Urinary bladder (tissue), 4 donors: Measurements from ENCODE around the gene COG1. TPM values are rescaled to one million over a fixed set of nuclear protein-coding genes. Genes with fewer than 3 reads are reported as not detected.

Experiments used
- DNase-seq: peaks from one replicate; pipeline ENCODE4 v3.0.0-alpha.2; 2015; ENCODE audit errors: extremely low spot score
- H3K27ac ChIP-seq: one replicate; pipeline ENCODE4 v1.5.1; 2013; ENCODE audit warnings: low read depth, mild to moderate bottlenecking, moderate library complexity
- H3K36me3 ChIP-seq: one replicate; pipeline ENCODE4 v1.6.1; 2013; ENCODE audit warnings: mild to moderate bottlenecking, moderate library complexity; ENCODE audit not compliant: insufficient read depth
- H3K4me1 ChIP-seq: one replicate; pipeline ENCODE4 v1.6.1; 2013; ENCODE audit warnings: mild to moderate bottlenecking, moderate library complexity; ENCODE audit not compliant: insufficient read depth
- H3K4me3 ChIP-seq: one replicate; pipeline ENCODE4 v1.5.1; 2013; ENCODE audit warnings: low read depth, low read length
- WGBS: extraction: QIAGEN DNeasy Blood & Tissue Kit; methylation state at CpG from one replicate; pipeline ENCODE4 v1.1.7; 2013; 5-methylcytosine and 5-hydroxymethylcytosine counted together
- polyA plus RNA-seq: library from polyadenylated mRNA; stranded (reverse); fragments of 200-250 nt; gene quantifications from one replicate; pipeline ENCODE4 v1.2.3, GENCODE V29; 2013
- total RNA-seq: library from RNA; depleted of rRNA; stranded (reverse); fragments of >200 nt; gene quantifications from one replicate; pipeline ENCODE4 v1.2.3, GENCODE V29; 2014
- donor health status: healthy with polysubstance abuse.
- donor health status: healthy.

COG1 gene
- total and polyA plus RNA-seq, 2 donors = 19.1 to 27.0 TPM

- peaks cover 2% of the 10 kb centered on the region for H3K36me3 ChIP-seq
- H3K4me1 ChIP-seq = no peaks in the 10 kb centered on the region
- no peak overlapping the region for H3K27ac ChIP-seq
- no peak overlapping the region for H3K4me3 ChIP-seq
- DNase-seq = no peak
- WGBS = 96% methylated on average over 9 of the region's 9 CpGs
Measured at GRCh38 chr17:73198201-73198929, 5.5 kb downstream of the COG1 start.

DNA sequence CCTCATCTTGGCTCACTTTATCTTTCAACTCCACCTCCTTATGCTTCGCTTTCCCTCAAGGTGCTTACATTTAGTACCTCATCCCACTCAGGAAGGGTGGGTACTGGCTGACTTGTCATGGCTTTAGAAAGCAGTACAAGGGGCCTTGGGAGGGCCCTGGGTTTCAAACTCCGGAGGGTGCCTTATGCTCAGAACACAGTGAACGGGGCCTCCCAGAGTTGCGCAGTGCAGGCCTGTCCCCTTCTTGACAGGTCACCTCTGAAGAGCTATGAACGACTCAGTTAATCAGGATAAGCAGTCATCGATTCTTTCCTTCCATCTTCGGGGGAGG lies 6.0 kb downstream of the COG1 start:
- Histone ChIP-seq H3K27ac (no peak overlapping the region), H3K36me3 (peaks cover 2% of the 10 kb centered on the region)
- WGBS = 94% methylated on average over 7 of the region's 7 CpGs

DNA sequence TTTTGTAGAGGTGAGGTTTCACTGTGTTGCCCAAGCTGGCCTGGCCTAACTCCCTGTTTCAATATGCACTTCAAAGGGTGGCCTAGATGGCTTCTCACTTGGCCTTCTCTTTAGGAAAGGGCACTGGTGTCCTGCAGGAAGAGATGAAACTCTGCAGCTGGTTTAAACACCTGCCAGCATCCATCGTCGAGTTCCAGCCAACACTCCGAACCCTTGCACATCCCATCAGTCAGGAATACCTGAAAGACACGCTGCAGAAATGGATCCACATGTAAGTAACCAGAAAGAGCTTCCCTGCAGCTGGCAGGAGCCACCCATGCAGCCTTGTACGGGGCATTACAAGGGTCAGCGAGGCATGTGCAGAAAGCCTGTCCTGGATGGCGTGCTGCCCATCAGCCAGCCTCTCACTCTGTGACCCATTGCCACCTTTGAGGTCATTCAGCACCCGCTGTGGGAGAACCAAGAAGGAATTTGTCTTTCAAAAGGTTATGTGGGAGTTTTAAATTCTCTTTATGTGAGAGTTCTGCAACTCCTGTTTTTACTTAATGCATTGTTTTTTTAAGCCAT lies 7.0 kb downstream of the COG1 start:
- DNase-seq = no peak
- Histone ChIP-seq H3K36me3 (peaks cover 2% of the 10 kb centered on the region), H3K4me1 (no peaks in the 10 kb centered on the region), H3K27ac (no peak overlapping the region), H3K4me3 (no peak overlapping the region)
- 94% methylated on average over 8 of the region's 8 CpGs for WGBS

More for the DNA sequence above, 6.0 kb downstream of the COG1 start:
- H3K4me1 ChIP-seq = no peaks in the 10 kb centered on the region
- no peak overlapping the region for H3K4me3 ChIP-seq
- DNase-seq = no peak

GRCh38 chr17:73200476-73200875 lies 7.6 kb downstream of the COG1 start:
- 86% methylated on average over 10 of the region's 10 CpGs for WGBS
- Histone ChIP-seq H3K4me1 (no peaks in the 10 kb centered on the region), H3K4me3 (no peak overlapping the region), H3K36me3 (peaks cover 2% of the 10 kb centered on the region), H3K27ac (no peak overlapping the region)
- no peak for DNase-seq

GRCh38 chr17:73201215-73202069 lies 8.6 kb downstream of the COG1 start:
- peaks cover 2% of the 10 kb centered on the region for H3K36me3 ChIP-seq
- WGBS = 79% methylated on average over 19 of the region's 19 CpGs
- H3K4me1 ChIP-seq = no peaks in the 10 kb centered on the region
- H3K27ac ChIP-seq = no peak overlapping the region
- no peak for DNase-seq
- no peak overlapping the region for H3K4me3 ChIP-seq

- 32% methylated on average over 8 of the region's 8 CpGs for WGBS
- H3K36me3 ChIP-seq = peaks cover 2% of the 10 kb centered on the region
- H3K4me3 ChIP-seq = no peak overlapping the region
- DNase-seq = no peak
- no peaks in the 10 kb centered on the region for H3K4me1 ChIP-seq
- H3K27ac ChIP-seq = no peak overlapping the region
Measured at GRCh38 chr17:73203135-73203787, 10.4 kb downstream of the COG1 start.

DNA sequence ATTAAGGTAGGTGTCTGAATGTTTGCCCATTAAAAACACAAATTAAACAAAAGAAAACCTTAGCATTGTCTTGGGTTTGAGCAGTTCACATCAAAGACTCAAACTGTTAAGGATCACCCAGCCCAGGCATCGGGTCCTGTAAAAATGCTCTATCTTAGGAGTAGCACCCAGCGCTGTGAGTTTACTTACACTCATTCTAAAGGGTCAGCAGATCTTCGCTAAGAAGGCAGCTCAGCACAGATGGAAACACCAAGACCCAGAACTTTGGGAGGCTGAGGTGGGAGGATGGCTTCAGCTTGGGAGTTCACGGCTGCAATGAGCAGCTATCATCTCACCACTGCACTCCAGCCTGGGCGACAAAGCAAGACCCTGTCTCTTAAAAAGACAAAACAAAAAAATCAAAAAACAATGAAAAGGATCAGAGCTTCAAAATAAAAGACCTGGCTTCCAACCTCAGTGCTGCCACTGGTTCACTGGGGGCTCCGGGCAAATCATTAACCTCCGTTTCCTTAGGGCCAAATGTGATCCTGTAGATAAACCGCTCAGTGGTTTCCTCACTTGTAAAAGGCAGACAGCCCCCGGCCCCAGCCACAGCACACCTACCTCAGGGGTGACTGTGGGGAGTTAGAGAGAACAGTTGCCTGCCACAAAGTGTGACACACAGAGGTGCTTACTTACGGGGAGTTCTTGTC lies 11.1 kb downstream of the COG1 start:
- DNase-seq = no peak
- Histone ChIP-seq H3K36me3 (peaks cover 2% of the 10 kb centered on the region), H3K27ac (no peak overlapping the region), H3K4me1 (no peaks in the 10 kb centered on the region), H3K4me3 (no peak overlapping the region)
- WGBS = 69% methylated on average over 10 of the region's 10 CpGs

DNA sequence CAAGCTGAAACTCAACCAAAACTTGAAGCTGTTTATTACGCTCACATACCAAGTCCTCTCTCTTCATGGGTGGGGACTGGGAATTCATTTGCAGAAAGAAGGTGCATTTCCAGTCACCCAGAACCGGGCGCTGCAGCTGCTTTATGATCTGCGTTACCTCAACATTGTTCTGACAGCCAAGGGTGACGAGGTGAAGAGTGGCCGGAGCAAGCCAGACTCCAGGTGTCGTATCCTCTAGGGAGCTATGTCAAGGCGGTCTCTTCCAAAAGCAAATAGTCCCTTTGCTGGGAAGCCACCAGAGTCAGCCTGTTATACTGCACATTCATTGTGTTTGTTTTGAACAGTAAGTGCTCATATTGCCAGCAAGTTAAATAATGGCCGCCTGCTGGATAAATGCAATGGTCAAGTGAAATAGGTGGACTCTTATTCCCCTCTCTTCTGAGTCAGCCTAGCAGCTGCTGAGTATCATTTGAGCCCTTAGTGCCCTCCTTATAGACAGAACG lies 12.7 kb downstream of the COG1 start:
- Histone ChIP-seq H3K4me3 (no peak overlapping the region), H3K36me3 (no peaks in the 10 kb centered on the region), H3K4me1 (no peaks in the 10 kb centered on the region), H3K27ac (no peak overlapping the region)
- WGBS = 79% methylated on average over 10 of the region's 10 CpGs
- DNase-seq = no peak

GRCh38 chr17:73208139-73208827 lies 15.4 kb downstream of the COG1 start:
- no peaks in the 10 kb centered on the region for H3K4me1 ChIP-seq
- H3K4me3 ChIP-seq = no peak overlapping the region
- H3K36me3 ChIP-seq = no peaks in the 10 kb centered on the region
- no peak for DNase-seq
- no peak overlapping the region for H3K27ac ChIP-seq
- 85% methylated on average over 16 of the region's 16 CpGs for WGBS

- DNase-seq = no peak
- WGBS = 92% methylated on average over 13 of the region's 13 CpGs
- no peak overlapping the region for H3K27ac ChIP-seq
- no peaks in the 10 kb centered on the region for H3K4me1 ChIP-seq
- no peak overlapping the region for H3K4me3 ChIP-seq
- no peaks in the 10 kb centered on the region for H3K36me3 ChIP-seq
Measured at GRCh38 chr17:73209436-73209835, 16.6 kb downstream of the COG1 start.

DNA sequence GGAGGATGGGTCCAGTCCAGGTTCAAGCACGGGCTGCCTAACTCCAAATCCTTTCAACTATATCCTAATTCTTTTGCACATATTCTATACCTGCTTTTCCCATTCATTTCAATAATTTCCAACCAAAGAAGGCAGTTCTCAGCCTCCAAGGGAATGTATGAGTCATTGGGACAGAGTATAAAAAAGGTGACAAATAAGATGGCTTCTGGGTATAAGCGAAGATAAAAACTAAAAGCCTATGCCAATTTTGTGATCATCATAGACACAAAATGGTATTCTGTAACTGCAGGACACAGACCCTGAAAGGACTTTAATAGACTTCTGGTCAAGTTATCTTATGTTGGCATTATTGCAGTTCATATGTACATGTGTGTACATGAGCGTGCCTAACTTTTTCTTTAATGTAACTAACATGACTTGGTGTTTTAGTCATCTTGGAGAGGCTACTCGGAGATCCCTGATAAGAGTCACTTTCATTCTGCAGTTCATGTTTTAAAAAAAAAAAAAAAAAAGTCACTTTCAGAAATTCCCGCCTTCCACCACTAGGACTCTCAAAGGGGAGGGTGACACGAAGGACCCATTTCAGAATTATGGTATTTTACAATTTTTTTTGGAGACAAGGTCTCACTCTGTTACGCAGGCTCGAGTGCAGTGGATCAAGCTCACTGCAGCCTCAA lies 17.3 kb downstream of the COG1 start:
- no peak overlapping the region for H3K4me3 ChIP-seq
- no peak overlapping the region for H3K27ac ChIP-seq
- WGBS = 76% methylated on average over 8 of the region's 8 CpGs
- no peaks in the 10 kb centered on the region for H3K36me3 ChIP-seq
- no peak for DNase-seq
- H3K4me1 ChIP-seq = no peaks in the 10 kb centered on the region

DNA sequence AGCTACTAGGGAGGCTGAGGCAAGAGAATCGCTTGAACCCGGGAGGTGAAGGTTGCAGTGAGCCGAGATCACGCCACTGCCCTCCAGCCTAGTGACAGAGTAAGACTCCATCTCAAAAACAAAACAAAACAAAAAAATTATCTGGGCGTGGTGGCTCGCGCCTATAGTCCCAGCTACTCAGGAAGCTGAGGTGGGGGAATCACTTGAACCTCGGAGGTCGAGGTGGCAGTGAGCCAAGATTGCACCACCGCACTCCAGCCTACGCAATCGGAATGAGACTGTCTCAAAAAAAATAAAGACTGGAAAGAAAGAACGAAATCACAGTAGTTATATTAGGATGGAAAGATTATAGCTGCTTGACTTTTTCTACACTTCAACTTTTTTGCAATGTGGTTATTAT lies 18.9 kb downstream of the COG1 start:
- no peak for DNase-seq
- no peaks in the 10 kb centered on the region for H3K4me1 ChIP-seq
- WGBS = 76% methylated on average over 13 of the region's 13 CpGs
- no peaks in the 10 kb centered on the region for H3K36me3 ChIP-seq
- H3K27ac ChIP-seq = no peak overlapping the region
- no peak overlapping the region for H3K4me3 ChIP-seq
